Natural killer cell (primary cell): Measurements from ENCODE around the gene CD151. TPM values are rescaled to one million over a fixed set of nuclear protein-coding genes. Genes with fewer than 3 reads are reported as not detected.

Source experiments
- ATAC-seq, 3 donors: fragments of 150-1000 bp in 2 of 3; fragments of 200-7000 bp in 1 of 3; cut with Tn5 transposase; 1 replicate in 1 of 3; 2 replicates in 2 of 3; pipeline ENCODE4 v1.10.0; 2021; ENCODE audit warnings: mild to moderate bottlenecking in 2 of 3, moderate library complexity in 2 of 3
- DNase-seq, 2 donors: peaks; one replicate each; pipeline versions ENCODE4 v3.0.0 to v3.0.0-alpha.2; 2013 to 2021; ENCODE audit warnings: mixed read lengths in 1 of 2
- H3K27ac ChIP-seq: one replicate; pipeline ENCODE4 v1.5.1; 2013; ENCODE audit warnings: mild to moderate bottlenecking, low read length
- H3K27me3 ChIP-seq: one replicate; pipeline ENCODE4 v1.6.1; 2013; ENCODE audit warnings: low read length; ENCODE audit not compliant: control insufficient read depth, insufficient read depth
- H3K36me3 ChIP-seq: one replicate; pipeline ENCODE4 v1.6.1; 2013; ENCODE audit warnings: low read length; ENCODE audit not compliant: control insufficient read depth, insufficient read depth
- H3K4me1 ChIP-seq: one replicate; pipeline ENCODE4 v1.6.1; 2013; ENCODE audit warnings: low read length; ENCODE audit not compliant: control insufficient read depth, insufficient read depth
- H3K4me3 ChIP-seq: one replicate; pipeline ENCODE4 v1.5.1; 2013; ENCODE audit warnings: low read length
- H3K9me3 ChIP-seq: one replicate; pipeline ENCODE4 v1.6.1; 2013; ENCODE audit warnings: low read length; ENCODE audit not compliant: control insufficient read depth, insufficient read depth
- H3K27ac Mint-ChIP-seq, 2 donors: one replicate each; pipeline ENCODE4 v1.8.0; 2022; ENCODE audit warnings: mild to moderate bottlenecking in 2 of 2, mixed read lengths in 2 of 2, moderate library complexity in 1 of 2
- H3K27me3 Mint-ChIP-seq, 2 donors: one replicate each; pipeline ENCODE4 v1.8.0; 2022; ENCODE audit warnings: low read depth in 2 of 2, mixed read lengths in 2 of 2
- H3K36me3 Mint-ChIP-seq: one replicate; pipeline ENCODE4 v1.8.0; 2022; ENCODE audit warnings: mixed read lengths
- H3K4me1 Mint-ChIP-seq, 2 donors: one replicate each; pipeline ENCODE4 v1.8.0; 2022; ENCODE audit warnings: mixed read lengths in 2 of 2
- H3K4me3 Mint-ChIP-seq: one replicate; pipeline ENCODE4 v1.8.0; 2022; ENCODE audit warnings: mild to moderate bottlenecking, moderate library complexity, mixed read lengths
- H3K9me3 Mint-ChIP-seq, 2 donors: one replicate each; pipeline ENCODE4 v1.8.0; 2022; ENCODE audit warnings: mixed read lengths in 2 of 2
- WGBS: methylation state at CpG from one replicate; pipeline ENCODE4 v1.1.7; 2013; ENCODE audit warnings: missing lambda C conversion rate; ENCODE audit not compliant: insufficient coverage; 5-methylcytosine and 5-hydroxymethylcytosine counted together
- intact Hi-C: fragments of 100-400 bp; cut with micrococcal nuclease; formaldehyde crosslinking; loops from one replicate; pipeline ENCODE4 v1.14.2; 2022
- total RNA-seq, 4 donors: library from RNA; stranded (reverse); fragments of 120-200 nt in 1 of 4; gene quantifications; one replicate each; pipeline versions ENCODE4 v1.2.3 to v1.2.4, GENCODE V29; 2013 to 2022
- TF ChIP-seq, protein P1 (sequence below): fragments of 200-600 bp; IDR thresholded peaks from one replicate; pipeline ENCODE4 v1.8.0; 2022; ENCODE audit warnings: antibody characterized with exemption

CD151 gene
- total RNA-seq, 3 donors from 2014 or later (not counting 1 experiment from before 2014, with no cell fraction given): 40.9 to 68.3 (median 52.9) TPM

DNA sequence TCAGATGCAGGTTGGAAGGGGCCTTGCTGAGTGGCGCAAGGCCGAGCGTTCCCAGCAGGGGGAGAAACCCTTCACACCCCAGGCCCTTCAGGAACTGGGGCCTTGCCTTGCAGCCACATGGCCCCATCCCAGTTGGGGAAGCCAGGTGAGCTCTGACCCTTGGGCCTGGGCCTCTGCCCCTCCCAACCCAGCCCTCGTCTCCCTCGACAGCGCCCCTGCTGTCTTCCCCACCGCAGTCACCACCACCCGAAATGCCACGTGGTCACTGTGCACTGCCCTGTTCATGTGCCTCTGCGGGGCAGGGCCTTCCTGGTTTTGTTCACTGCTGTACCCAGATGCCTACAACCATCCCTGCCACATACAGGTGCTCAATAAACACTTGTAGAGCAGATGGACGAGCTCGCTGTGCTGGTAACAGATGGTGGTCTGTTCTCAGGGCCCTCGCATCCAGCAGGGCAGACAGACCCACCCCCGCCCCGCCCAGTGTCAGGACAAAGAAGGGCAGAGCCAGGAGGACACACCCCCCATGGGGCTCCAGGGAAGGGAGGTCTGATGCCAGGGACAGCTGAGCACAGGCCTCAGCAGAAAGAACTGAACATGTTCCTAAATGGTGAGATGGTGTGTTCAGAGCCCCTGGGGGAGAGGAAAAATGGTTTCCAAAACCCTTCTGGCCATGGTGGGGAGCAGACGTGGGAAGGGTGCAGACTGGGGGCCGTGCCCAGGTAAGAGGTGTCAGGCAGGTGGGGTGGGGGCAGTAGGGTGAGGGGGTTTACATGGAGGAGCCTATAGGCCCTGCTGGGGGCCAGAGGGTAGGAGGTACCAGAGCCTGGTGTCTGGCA lies 5.9 kb downstream of the CD151 start:
- peak overlapping the region in 1 of 2 donors; percentile 66 for H3K27ac Mint-ChIP-seq
- peaks cover 7 to 32% of the 10 kb centered on the region in 2 donors for H3K4me1 Mint-ChIP-seq
- no peaks in the 10 kb centered on the region for H3K27me3 Mint-ChIP-seq
- H3K4me3 Mint-ChIP-seq: peak overlapping the region; percentile 40
- no peaks in the 10 kb centered on the region for H3K36me3 Mint-ChIP-seq
- H3K27ac ChIP-seq: no peak overlapping the region
- DNase-seq: no peak
- no peaks in the 10 kb centered on the region for H3K9me3 ChIP-seq
- ATAC-seq: no peak
- H3K27me3 ChIP-seq: no peaks in the 10 kb centered on the region
- TF ChIP-seq, protein P1, sequence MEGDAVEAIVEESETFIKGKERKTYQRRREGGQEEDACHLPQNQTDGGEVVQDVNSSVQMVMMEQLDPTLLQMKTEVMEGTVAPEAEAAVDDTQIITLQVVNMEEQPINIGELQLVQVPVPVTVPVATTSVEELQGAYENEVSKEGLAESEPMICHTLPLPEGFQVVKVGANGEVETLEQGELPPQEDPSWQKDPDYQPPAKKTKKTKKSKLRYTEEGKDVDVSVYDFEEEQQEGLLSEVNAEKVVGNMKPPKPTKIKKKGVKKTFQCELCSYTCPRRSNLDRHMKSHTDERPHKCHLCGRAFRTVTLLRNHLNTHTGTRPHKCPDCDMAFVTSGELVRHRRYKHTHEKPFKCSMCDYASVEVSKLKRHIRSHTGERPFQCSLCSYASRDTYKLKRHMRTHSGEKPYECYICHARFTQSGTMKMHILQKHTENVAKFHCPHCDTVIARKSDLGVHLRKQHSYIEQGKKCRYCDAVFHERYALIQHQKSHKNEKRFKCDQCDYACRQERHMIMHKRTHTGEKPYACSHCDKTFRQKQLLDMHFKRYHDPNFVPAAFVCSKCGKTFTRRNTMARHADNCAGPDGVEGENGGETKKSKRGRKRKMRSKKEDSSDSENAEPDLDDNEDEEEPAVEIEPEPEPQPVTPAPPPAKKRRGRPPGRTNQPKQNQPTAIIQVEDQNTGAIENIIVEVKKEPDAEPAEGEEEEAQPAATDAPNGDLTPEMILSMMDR: no peak
- H3K36me3 ChIP-seq: peaks cover 23% of the 10 kb centered on the region
- intact Hi-C loops: no loop called here
- 77% methylated on average over 17 of the region's 17 CpGs for WGBS
- H3K4me1 ChIP-seq: peaks cover 82% of the 10 kb centered on the region
- H3K4me3 ChIP-seq: no peak overlapping the region
- no peaks in the 10 kb centered on the region for H3K9me3 Mint-ChIP-seq

DNA sequence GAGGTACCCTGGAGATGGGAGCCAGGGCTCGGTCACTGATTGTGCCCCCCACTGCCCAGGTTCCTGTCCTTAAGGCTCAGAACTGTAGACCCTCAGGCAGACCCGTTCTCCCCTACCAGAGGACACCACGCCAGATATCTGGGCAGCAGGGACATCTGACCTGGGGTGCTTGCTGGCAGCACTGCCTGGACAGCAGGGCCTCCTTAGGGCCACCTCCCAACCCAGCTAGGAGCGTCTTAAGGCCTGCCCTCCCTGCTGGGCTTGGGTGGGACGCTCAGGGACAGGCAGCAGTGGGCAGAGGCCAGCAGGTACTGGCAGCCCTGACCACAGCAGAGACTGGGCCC lies 6.5 kb downstream of the CD151 start:
- 93% methylated on average over 5 of the region's 5 CpGs for WGBS
- intact Hi-C loops: no loop called here
- no peaks in the 10 kb centered on the region for H3K9me3 Mint-ChIP-seq

DNA sequence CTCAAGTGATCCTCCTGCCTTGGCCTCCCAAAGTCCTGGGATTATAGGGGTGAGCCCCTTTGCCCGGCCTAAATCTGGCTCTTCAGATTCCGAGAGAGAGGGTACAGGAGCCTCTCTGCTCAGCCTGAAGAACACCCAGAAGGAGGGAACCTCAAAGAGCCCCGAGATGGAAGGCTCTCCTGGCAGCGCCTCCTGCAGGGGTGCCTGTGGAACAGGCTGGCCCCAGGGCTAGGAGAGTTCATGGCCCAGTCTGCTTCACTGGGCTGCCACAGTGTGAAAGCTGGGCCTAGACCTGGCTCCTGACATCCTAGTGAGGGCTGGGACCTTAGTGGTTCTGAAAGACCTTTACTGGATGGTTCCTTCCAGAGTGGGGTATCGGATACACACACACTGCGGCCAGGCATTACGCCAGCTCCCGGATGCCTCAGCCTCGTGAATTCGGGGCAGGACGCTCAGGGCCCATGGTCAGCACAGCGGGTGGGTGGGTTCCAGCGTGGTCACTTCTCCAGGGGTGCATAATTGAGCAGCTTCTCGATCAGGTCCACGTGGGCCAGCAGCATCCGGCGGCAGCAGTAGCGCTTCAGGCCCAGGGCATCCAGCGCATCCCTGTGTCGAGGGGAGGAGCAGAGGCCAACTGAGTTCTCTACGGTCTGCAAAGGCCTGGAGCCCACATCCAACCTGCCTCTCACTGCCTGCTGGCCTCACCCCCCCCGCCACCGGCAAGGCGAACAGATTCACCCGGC lies 7.3 kb downstream of the CD151 start:
- H3K27ac ChIP-seq: no peak overlapping the region
- Mint-ChIP-seq H3K27me3 (no peaks in the 10 kb centered on the region), H3K36me3 (no peaks in the 10 kb centered on the region), H3K9me3 (no peaks in the 10 kb centered on the region), H3K4me1 (peaks cover 7 to 40% of the 10 kb centered on the region in 2 donors), H3K4me3 (peak overlapping the region; percentile 86), H3K27ac (no peak overlapping the region)
- H3K4me3 ChIP-seq: no peak overlapping the region
- H3K27me3 ChIP-seq: no peaks in the 10 kb centered on the region
- peaks cover 82% of the 10 kb centered on the region for H3K4me1 ChIP-seq
- H3K9me3 ChIP-seq: no peaks in the 10 kb centered on the region
- ATAC-seq (no peak), DNase-seq (no peak)
- intact Hi-C loops: loop anchor here (10.0 kb wide), 1 partner anchor 75 kb away; the partner anchor contains the start of gene CHID1
- 92% methylated on average over 25 of the region's 25 CpGs for WGBS
- peaks cover 23% of the 10 kb centered on the region for H3K36me3 ChIP-seq
- TF ChIP-seq, protein P1: no peak

More for the DNA sequence above, 6.5 kb downstream of the CD151 start:
- H3K4me3 Mint-ChIP-seq: no peak overlapping the region
- no peak overlapping the region for H3K27ac Mint-ChIP-seq
- H3K9me3 ChIP-seq: no peaks in the 10 kb centered on the region
- DNase-seq (no peak), ATAC-seq (no peak)
- no peak overlapping the region for H3K27ac ChIP-seq
- H3K27me3 ChIP-seq: no peaks in the 10 kb centered on the region
- H3K27me3 Mint-ChIP-seq: no peaks in the 10 kb centered on the region
- H3K4me3 ChIP-seq: no peak overlapping the region
- H3K4me1 ChIP-seq: peaks cover 82% of the 10 kb centered on the region
- TF ChIP-seq, protein P1: no peak
- peaks cover 7 to 36% of the 10 kb centered on the region in 2 donors for H3K4me1 Mint-ChIP-seq
- H3K36me3 Mint-ChIP-seq: no peaks in the 10 kb centered on the region
- peaks cover 23% of the 10 kb centered on the region for H3K36me3 ChIP-seq
